ENCODE results near the gene LTO1.
"Not testable (repeated sequence)": the region's sequence is repeated elsewhere in the genome, so short reads cannot be mapped to it uniquely, and the experiment has no call there.

The LTO1 gene

DNA sequence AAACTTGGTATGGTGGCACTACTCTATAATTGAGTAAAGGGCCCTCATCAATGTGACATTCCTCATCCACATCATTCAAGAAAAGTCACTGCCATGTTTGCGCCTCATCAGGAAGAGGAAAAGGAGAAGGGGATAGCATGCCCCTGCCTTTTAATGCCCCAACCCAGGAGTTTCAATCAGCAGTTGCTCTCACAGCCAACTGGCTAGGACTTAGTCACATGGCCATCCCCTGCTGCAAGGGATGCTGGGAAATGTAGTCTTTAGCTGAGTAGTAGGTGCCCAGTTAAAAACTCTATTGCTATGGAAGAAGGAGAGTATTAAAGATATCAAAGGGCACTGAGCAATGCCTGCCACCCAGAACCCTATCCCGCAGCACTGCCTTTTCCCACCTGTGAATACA, 45.1 kb downstream of the LTO1 start:
- no peak for DNase-seq

DNA sequence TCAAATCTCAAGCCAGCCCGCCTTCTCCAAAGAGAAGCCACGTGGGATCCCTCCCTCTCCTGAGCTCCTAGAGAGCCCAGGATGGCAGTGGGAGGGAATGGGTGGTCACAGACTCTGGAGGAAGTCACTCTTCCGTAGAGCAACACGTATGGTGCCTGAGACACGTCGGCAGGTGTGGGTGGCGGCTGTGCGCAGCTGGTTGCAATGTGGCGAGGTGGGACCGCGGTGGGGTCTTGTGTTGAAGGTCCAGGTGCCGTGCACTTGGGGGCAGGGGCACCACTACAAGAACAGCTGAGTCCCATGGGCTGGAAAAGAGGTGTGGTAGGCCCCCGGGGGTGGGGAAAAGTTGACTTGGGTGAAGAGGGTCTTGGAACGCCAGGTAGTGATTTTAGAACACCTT, 47.6 kb downstream of the LTO1 start:
- no peak for DNase-seq

DNA sequence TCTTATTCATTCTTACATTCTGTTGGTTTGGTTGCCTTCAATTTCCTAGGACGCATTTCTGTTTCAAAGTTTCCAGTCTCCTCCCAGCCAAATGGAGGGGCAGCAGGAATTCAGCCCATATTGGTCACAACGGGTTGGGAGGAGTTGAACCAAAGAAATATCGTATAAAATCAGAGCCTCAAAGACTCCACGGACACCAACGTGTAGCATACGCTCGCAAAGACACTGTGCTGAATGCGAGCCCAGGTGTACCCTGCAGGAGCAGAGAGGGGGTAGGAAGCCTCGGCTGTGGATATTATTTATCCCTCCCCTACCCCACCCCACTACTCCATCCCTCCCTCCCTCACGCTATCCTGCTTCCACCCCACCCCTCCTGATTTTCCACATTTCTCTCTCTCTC, 49.7 kb downstream of the LTO1 start:
- no peak for DNase-seq

DNA sequence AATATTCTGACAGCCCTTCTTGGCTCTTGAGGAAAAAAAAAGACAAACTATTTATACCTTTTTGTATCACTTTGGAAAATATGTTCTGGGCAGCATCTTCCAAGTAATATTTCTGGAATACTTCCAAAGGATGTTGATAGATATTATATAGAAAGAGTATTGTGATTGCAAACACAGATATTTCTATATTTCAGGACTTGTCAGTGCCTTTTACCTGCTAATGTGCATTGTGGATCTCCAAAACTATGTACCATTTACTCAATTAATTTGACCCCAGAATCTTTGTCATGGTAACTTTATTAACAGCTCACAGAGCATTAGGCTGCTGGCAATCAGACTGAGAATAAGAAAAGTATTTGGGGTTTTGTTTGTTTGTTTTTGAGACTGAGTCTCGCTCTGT, 50.9 kb downstream of the LTO1 start:
- DNase-seq, result no peak

DNA sequence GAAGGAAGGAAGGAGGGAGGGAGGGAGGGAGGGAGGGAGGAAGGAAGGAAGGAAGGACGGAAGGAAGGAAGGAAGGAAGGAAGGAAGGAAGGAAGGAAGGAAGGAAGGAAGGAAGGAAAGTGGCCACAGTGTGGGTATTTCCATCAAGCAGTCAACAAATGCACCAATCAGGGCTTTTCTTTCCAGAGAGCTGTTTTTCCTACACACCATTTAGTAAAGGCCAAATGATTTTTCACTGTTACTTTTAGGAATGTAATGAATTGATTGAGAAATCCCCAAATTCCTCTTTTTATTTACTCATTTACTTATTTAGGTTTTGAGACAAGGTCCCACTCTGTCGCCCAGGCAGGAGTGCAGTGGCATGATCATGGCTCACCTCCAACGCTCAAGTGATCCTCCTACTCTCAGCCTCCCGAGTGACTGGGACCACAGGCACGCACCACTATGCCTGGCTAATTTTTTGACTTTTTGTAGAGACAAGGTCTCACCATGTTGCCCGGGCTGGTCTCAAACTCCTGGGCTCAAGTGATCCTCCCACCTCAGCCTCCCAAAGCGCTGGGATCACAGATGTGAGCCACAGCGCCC, 53.0 kb downstream of the LTO1 start:
- DNase-seq, result not testable (repeated sequence)

DNA sequence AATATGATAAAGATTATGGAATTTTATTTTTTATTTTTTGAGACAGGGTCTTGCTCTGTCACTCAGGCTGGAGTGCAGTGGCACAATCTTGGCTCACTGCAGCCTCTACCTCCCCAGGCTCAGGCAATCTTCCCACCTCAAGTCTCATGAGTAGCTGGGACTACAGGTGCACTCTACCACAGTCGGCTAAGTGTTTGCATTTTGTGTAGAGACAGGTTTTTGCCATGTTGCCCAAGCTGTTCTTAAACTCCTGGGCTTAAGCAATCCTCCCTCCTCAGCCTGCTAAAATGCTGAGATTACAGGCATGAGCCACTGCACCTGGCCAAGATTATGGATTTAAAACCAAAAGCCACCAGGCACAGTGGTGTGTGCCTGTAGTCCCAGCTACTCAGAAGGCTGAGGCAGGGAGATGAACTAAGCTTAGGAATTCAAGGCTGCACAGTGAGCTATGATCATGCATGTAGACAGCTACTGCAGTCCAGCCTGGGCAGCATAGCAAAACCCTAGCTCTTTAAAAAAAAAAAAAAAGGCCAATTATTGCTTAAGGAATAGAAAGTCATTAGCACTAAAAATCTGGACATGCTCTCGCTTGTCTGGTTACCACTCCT, 54.4 kb downstream of the LTO1 start:
- DNase-seq, result no peak

DNA sequence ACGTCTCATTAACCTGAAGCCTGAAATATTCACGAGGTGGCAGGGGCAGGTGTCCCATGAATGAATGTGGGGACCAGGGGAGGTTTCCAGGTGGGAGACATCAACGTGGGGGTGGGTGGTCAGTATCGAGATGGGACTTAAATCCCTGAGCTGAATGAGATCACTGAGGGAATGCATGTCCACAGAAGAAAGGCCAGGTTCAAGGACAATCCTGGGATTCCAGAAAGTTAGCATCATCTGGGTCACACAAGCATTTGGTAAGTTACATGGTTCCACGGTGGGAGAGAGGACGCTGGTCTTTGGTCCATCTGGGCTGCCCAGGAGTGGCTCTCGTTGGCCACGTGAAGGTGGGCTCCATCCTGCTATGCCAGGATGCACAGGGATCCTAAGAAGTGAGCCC, 56.9 kb downstream of the LTO1 start:
- no peak for DNase-seq

DNA sequence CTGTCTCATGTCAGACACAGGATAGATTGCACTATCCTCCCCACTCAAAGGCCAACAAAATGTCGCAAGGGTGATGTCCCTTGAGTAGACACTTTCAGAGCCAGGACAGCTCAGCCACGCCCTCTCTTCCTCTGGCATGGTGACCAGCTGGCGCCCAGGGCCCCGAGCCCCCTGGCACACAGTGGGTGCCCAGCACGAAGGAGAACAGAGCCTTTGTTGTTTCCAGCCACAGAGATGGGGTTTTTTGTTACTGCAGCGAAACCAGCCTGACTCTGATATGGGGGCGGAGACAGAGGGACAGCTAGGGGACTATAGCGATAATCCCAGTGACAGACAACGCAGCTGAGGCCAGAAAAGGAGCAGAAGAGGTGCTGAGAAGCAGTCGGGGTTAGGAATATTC, 57.5 kb downstream of the LTO1 start:
- DNase-seq, result no peak

DNA sequence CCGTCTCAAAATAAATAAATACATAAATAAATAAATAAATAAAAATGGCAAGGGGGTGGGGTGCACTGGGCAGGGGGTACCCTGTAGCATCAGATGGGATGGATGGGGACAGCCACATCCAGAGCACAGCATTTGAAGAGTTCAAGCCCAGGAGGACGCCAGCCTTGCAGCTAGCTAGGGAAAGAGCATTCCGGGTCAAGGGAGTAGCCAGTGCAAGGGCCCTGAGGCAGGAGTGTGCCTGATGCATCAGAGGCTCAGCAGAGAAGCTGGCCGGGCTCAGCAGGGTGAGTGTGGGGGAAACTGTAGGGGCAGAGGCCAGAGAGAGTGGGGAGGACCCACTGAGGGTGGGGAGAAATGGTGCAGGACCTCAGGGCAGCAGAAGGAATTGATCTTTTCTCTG, 57.9 kb downstream of the LTO1 start:
- DNase-seq, result no peak
